ENCODE data around the gene SNRNP35. TPM values are rescaled to one million over a fixed set of nuclear protein-coding genes. Genes with fewer than 3 reads are reported as not detected.
"Not testable (repeated sequence)": the region's sequence is repeated elsewhere in the genome, so short reads cannot be mapped to it uniquely, and the experiment has no call there.

The SNRNP35 gene
- total RNA-seq, 1 experiment from 2014 or later = 7.8 TPM

DNA sequence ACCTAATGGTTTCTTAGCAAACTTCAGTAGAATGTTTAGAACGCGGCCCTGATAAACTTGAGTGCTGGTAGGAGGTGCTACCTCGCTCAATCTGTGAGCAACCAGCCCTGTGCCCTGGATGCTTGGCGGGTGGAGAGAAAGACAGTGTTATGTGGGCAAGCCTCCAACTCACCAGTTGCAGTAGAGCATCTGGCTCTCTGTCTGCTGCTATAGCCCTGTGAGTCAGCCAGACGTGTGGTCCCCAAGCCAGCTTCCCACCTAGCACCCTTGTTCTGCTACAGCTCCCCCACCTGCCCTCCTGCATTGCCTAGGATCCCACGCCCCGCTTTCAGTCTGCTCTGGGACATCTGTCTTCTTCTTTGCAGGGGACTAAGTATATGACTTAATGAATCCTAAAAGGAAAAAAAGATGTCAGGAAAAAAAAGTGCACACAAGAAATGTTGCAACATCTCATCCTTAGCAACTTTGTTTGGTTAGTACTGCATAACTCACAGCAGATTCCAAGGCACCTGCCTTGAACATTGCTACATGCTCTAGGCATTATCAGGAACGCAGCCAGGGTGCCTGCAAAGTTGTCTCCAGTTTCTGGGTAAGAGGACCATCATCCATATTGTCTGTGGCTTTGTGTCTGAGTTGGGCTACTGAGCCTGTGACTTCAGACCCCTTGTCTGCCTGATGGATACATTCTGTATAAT, 13.6 kb downstream of the SNRNP35 start:
- no peak overlapping the region for H3K27ac ChIP-seq
- no peak overlapping the region for H3K4me3 ChIP-seq
- no peaks in the 10 kb centered on the region for H3K9me3 ChIP-seq (replicated peaks)
- DNase-seq (ENCODE audit: low read depth in 1 of 2, low spot score in 2 of 2) = no peak
- H3K4me1 ChIP-seq (replicated peaks) = no peaks in the 10 kb centered on the region
- no peaks in the 10 kb centered on the region for H3K27me3 ChIP-seq (replicated peaks)
- peaks cover 47% of the 10 kb centered on the region for H3K36me3 ChIP-seq

GRCh38 chr12:123472438-123472849, 14.5 kb downstream of the SNRNP35 start:
- H3K4me1 ChIP-seq (replicated peaks) = no peaks in the 10 kb centered on the region
- H3K27me3 ChIP-seq (replicated peaks) = no peaks in the 10 kb centered on the region
- H3K27ac ChIP-seq = no peak overlapping the region
- no peak overlapping the region for H3K4me3 ChIP-seq
- H3K36me3 ChIP-seq = peaks cover 43% of the 10 kb centered on the region
- DNase-seq (ENCODE audit: low read depth in 1 of 2, low spot score in 2 of 2) = no peak
- H3K9me3 ChIP-seq (replicated peaks) = no peaks in the 10 kb centered on the region

DNA sequence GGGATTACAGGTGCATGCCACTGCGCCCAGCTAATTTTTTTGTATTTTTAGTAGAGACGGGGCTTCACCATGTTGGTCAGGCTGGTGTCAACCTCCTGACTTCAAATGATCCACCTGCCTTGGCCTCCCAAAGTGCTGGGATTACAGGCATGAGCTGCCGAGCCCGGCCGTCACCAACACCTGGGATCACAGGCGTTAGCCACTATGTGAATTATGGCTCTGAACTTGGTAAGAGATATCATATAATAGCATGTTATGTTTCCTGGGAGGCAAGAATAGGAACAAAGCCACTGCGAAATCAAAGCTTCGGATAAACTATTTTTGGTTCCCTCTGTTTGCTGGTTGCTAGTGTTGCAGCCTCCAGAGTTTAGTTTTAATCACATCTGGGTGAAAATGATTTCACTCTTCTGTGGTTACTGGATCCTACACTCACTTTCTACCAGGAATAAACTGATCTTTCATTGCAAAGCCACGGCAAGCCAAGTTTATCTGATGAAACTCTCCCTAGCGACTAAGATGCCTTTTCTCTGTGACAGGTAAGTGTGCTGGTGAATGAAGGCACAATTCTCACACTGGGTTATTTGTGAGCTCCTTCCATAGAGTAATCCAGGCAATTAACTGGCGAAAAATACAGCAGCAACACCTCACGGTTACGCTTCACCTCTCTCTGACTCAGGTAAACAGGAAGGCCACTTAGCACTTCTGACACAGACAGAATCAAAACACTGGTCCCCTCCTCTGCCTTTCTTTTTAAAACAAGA, 16.7 kb downstream of the SNRNP35 start:
- Histone ChIP-seq H3K27ac (no peak overlapping the region), H3K4me3 (no peak overlapping the region), H3K4me1 (replicated peaks) (peaks cover 13% of the 10 kb centered on the region), H3K36me3 (peaks cover 44% of the 10 kb centered on the region), H3K27me3 (replicated peaks) (no peaks in the 10 kb centered on the region), H3K9me3 (replicated peaks) (no peaks in the 10 kb centered on the region)
- no peak for DNase-seq (ENCODE audit: low read depth in 1 of 2, low spot score in 2 of 2)

- no peak overlapping the region for H3K27ac ChIP-seq
- no peaks in the 10 kb centered on the region for H3K9me3 ChIP-seq (replicated peaks)
- H3K27me3 ChIP-seq (replicated peaks) = no peaks in the 10 kb centered on the region
- DNase-seq (ENCODE audit: low read depth in 1 of 2, low spot score in 2 of 2) = no peak
- H3K4me1 ChIP-seq (replicated peaks) = peaks cover 14% of the 10 kb centered on the region
- peaks cover 42% of the 10 kb centered on the region for H3K36me3 ChIP-seq
- H3K4me3 ChIP-seq = no peak overlapping the region
Measured at GRCh38 chr12:123475246-123475703, 17.3 kb downstream of the SNRNP35 start.

DNA sequence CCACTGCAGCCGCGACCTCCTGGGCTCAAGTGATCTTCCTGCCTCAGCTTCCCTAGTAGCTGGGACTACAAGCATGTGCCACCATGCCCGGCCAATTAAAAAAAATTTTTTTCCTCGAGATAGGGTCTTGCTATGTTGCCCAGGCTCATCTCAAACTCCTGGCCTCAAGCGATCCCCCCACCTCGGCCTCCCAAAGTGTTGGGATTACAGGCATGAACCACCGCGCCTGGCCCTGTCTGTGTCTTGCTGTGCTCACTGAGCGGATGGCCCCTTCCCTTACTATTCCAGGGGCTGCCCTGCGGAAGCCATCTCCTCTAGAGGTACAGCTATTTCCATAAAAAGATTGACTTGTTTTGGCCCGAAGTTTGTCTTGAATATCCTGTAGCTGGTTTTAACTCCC, 20.1 kb downstream of the SNRNP35 start:
- Histone ChIP-seq H3K27me3 (replicated peaks) (no peaks in the 10 kb centered on the region), H3K9me3 (replicated peaks) (no peaks in the 10 kb centered on the region), H3K4me1 (replicated peaks) (peaks cover 14% of the 10 kb centered on the region), H3K36me3 (peaks cover 18% of the 10 kb centered on the region), H3K4me3 (no peak overlapping the region), H3K27ac (no peak overlapping the region)
- no peak for DNase-seq (ENCODE audit: low read depth in 1 of 2, low spot score in 2 of 2)

- DNase-seq (ENCODE audit: low read depth in 1 of 2, low spot score in 2 of 2) = peak; percentile 25 to 48
- H3K27me3 ChIP-seq (replicated peaks) = no peaks in the 10 kb centered on the region
- H3K36me3 ChIP-seq = peaks cover 18% of the 10 kb centered on the region
- H3K9me3 ChIP-seq (replicated peaks) = no peaks in the 10 kb centered on the region
- no peak overlapping the region for H3K4me3 ChIP-seq
- peaks cover 14% of the 10 kb centered on the region for H3K4me1 ChIP-seq (replicated peaks)
- H3K27ac ChIP-seq = peak overlapping the region; percentile 10; the same call in 1 of the 2 replicates
Measured at GRCh38 chr12:123478762-123479161, 20.8 kb downstream of the SNRNP35 start.

GRCh38 chr12:123479442-123480180, 21.7 kb downstream of the SNRNP35 start:
- H3K27ac ChIP-seq = no peak overlapping the region
- peaks cover 14% of the 10 kb centered on the region for H3K4me1 ChIP-seq (replicated peaks)
- peaks cover 17% of the 10 kb centered on the region for H3K36me3 ChIP-seq

DNA sequence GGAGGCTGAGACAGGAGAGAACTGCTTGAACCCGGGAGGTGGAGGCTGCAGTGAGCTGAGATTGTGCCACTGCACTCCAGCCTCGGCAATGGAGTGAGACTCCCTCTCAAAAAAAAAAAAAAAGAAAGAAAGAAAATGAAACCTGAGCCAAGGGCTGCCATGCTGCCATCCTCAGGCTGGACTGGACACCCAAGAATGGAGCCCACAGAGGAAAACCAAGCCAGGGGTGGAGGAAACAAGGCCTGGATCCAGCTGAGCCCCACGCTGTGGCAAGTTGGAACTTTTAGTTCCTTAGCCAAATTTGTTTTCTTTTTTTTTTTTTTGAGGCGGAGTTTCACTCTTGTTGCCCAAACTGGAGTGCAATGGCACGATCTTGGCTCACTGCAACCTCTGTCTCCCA, 23.3 kb downstream of the SNRNP35 start:
- not testable (repeated sequence) for H3K27me3 ChIP-seq (replicated peaks); DNase-seq (ENCODE audit: low read depth in 1 of 2, low spot score in 2 of 2); H3K9me3 ChIP-seq (replicated peaks); H3K4me3 ChIP-seq; H3K27ac ChIP-seq
- H3K4me1 ChIP-seq (replicated peaks) = peaks cover 14% of the 10 kb centered on the region
- H3K36me3 ChIP-seq = peaks cover 11% of the 10 kb centered on the region; the same call in 1 of the 2 replicates

More at GRCh38 chr12:123479442-123480180, 21.7 kb downstream of the SNRNP35 start:
- H3K9me3 ChIP-seq (replicated peaks) = no peaks in the 10 kb centered on the region
- DNase-seq (ENCODE audit: low read depth in 1 of 2, low spot score in 2 of 2) = no peak
- H3K27me3 ChIP-seq (replicated peaks) = no peaks in the 10 kb centered on the region
- no peak overlapping the region for H3K4me3 ChIP-seq

- Histone ChIP-seq H3K4me1 (replicated peaks) (peaks cover 14% of the 10 kb centered on the region), H3K27ac (no peak overlapping the region), H3K36me3 (0 out of 2 replicates have a peak, but pooled peaks cover 4% of the 10 kb centered on the region), H3K27me3 (replicated peaks) (no peaks in the 10 kb centered on the region), H3K4me3 (no peak overlapping the region), H3K9me3 (replicated peaks) (no peaks in the 10 kb centered on the region)
- DNase-seq (ENCODE audit: low read depth in 1 of 2, low spot score in 2 of 2) = no peak
Measured at GRCh38 chr12:123482876-123483275, 24.9 kb downstream of the SNRNP35 start.

GRCh38 chr12:123483602-123484248, 25.8 kb downstream of the SNRNP35 start:
- Histone ChIP-seq H3K4me1 (replicated peaks) (peaks cover 10% of the 10 kb centered on the region), H3K36me3 (0 out of 2 replicates have a peak, but pooled peaks cover 4% of the 10 kb centered on the region)
- DNase-seq (ENCODE audit: low read depth in 1 of 2, low spot score in 2 of 2) = no peak

DNA sequence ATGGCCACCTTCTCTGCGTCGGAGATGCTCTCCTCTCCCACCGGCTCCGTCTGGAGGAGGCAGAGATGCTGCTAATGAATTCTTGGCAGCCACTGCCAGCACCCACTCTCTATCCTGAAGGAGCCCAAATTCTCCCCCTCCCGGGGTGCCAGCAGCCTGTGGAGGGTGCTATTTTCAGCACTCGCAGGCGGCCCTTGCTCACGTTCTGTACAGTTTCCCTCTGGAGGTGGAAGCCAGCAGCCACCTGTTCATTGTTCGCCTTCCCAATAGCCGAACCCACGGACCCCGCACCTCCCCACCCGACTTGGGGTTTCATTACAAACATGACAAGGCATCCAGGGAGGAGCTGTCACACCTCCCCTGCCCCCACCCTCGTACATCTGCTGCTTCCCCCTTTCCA, 27.8 kb downstream of the SNRNP35 start:
- H3K4me1 ChIP-seq (replicated peaks) = no peaks in the 10 kb centered on the region
- H3K27me3 ChIP-seq (replicated peaks) = no peaks in the 10 kb centered on the region
- no peaks in the 10 kb centered on the region for H3K9me3 ChIP-seq (replicated peaks)
- DNase-seq (ENCODE audit: low read depth in 1 of 2, low spot score in 2 of 2) = no peak
- no peak overlapping the region for H3K4me3 ChIP-seq
- no peaks in the 10 kb centered on the region for H3K36me3 ChIP-seq
- no peak overlapping the region for H3K27ac ChIP-seq

More at GRCh38 chr12:123483602-123484248, 25.8 kb downstream of the SNRNP35 start:
- Histone ChIP-seq H3K27me3 (replicated peaks) (no peaks in the 10 kb centered on the region), H3K4me3 (no peak overlapping the region), H3K9me3 (replicated peaks) (no peaks in the 10 kb centered on the region), H3K27ac (no peak overlapping the region)

DNA sequence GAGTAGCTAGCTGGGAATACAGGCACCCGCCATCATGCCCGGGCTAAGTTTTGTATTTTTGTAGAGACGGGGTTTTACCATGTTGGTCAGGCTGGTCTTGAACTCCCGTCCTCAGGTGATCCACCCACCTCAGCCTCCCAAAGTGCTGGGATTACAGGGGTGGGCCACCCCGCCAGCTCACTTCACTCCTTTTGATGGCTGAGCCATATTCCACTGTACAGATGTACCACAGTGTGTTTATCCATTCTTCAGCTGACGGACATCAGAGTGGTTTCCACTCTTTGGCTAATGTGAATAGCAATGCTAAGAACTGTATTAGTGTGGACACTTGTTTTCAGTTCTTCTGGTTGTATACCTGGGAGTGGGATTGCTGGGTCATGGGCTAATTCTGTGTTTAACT, 29.5 kb downstream of the SNRNP35 start:
- H3K27ac ChIP-seq = no peak overlapping the region
- no peaks in the 10 kb centered on the region for H3K9me3 ChIP-seq (replicated peaks)
- no peaks in the 10 kb centered on the region for H3K4me1 ChIP-seq (replicated peaks)
- H3K36me3 ChIP-seq = no peaks in the 10 kb centered on the region
- H3K27me3 ChIP-seq (replicated peaks) = no peaks in the 10 kb centered on the region
- DNase-seq (ENCODE audit: low read depth in 1 of 2, low spot score in 2 of 2) = no peak
- no peak overlapping the region for H3K4me3 ChIP-seq

GRCh38 chr12:123488539-123489230, 30.7 kb downstream of the SNRNP35 start:
- no peak for DNase-seq (ENCODE audit: low read depth in 1 of 2, low spot score in 2 of 2)
- H3K36me3 ChIP-seq = no peaks in the 10 kb centered on the region
- H3K27me3 ChIP-seq (replicated peaks) = no peaks in the 10 kb centered on the region
- no peak overlapping the region for H3K27ac ChIP-seq
- H3K4me3 ChIP-seq = no peak overlapping the region
- no peaks in the 10 kb centered on the region for H3K4me1 ChIP-seq (replicated peaks)
- no peaks in the 10 kb centered on the region for H3K9me3 ChIP-seq (replicated peaks)

All from SJSA1 (cell line).